WTC11 (cell line): ENCODE results near the gene GJE1. TPM values are rescaled to one million over a fixed set of nuclear protein-coding genes. Genes with fewer than 3 reads are reported as not detected.

Experiments used
- ATAC-seq: fragments of 200-7000 bp; cut with Tn5 transposase; 2 replicates; pipeline ENCODE4 v1.10.0; 2021; ENCODE audit warnings: mild to moderate bottlenecking, moderate library complexity
- CTCF ChIA-PET: fragments of 300-600 bp; sonication (Branson Sonifier 250); formaldehyde crosslinking; loops from one replicate; lab custom pipeline; 2021; ENCODE audit warnings: antibody characterized with exemption; lab: Charles Lee
- POLR2A ChIA-PET: fragments of 350-600 bp; sonication (Branson Sonifier 250); formaldehyde crosslinking; loops from one replicate; lab custom pipeline; 2021; ENCODE audit warnings: antibody characterized with exemption; lab: Charles Lee
- DNase-seq: peaks from one replicate; pipeline ENCODE4 v3.0.0; 2021; ENCODE audit warnings: low spot score
- H3K27ac Mint-ChIP-seq: 2 replicates; pipeline ENCODE4 v1.8.0; 2021; ENCODE audit warnings: mixed read lengths
- H3K27me3 Mint-ChIP-seq: 2 replicates; pipeline ENCODE4 v1.8.0; 2021; ENCODE audit warnings: low read depth, mild to moderate bottlenecking, moderate library complexity, mixed read lengths
- H3K36me3 Mint-ChIP-seq: 2 replicates; pipeline ENCODE4 v1.8.0; 2021; ENCODE audit warnings: mixed read lengths
- H3K4me1 Mint-ChIP-seq: 2 replicates; pipeline ENCODE4 v1.8.0; 2022; ENCODE audit warnings: mixed read lengths
- H3K4me3 Mint-ChIP-seq: 2 replicates; pipeline ENCODE4 v1.8.0; 2021; ENCODE audit warnings: mild to moderate bottlenecking, moderate library complexity, mixed read lengths
- H3K9me3 Mint-ChIP-seq: 2 replicates; pipeline ENCODE4 v1.8.0; 2021; ENCODE audit warnings: mixed read lengths
- AFF4 ChIP-seq: sonication (generic); formaldehyde crosslinking; IDR thresholded peaks from 2 replicates; pipeline ENCODE4 v1.8.1; 2023; ENCODE audit warnings: mild to moderate bottlenecking, missing genetic modification reagents, borderline replicate concordance
- ATF2 ChIP-seq: sonication (generic); formaldehyde crosslinking; IDR thresholded peaks from 2 replicates; pipeline ENCODE4 v1.8.1; 2022; ENCODE audit warnings: low read depth, missing genetic modification reagents, borderline replicate concordance
- ATF6 ChIP-seq: sonication (generic); formaldehyde crosslinking; IDR thresholded peaks from 2 replicates; pipeline ENCODE4 v1.8.1; 2023; ENCODE audit warnings: mild to moderate bottlenecking, missing genetic modification reagents
- CREM ChIP-seq: sonication (generic); formaldehyde crosslinking; IDR thresholded peaks from 2 replicates; pipeline ENCODE4 v1.8.1; 2022; ENCODE audit warnings: mild to moderate bottlenecking, missing genetic modification reagents, moderate library complexity
- CTCF ChIP-seq: fragments of 200-600 bp; IDR thresholded peaks from 2 replicates; pipeline ENCODE4 v1.8.0; 2022; ENCODE audit warnings: antibody characterized with exemption
- ESRRA ChIP-seq: sonication (generic); formaldehyde crosslinking; IDR thresholded peaks from 2 replicates; pipeline ENCODE4 v1.8.1; 2022; ENCODE audit warnings: mild to moderate bottlenecking, missing genetic modification reagents, borderline replicate concordance
- FOXJ3 ChIP-seq: sonication (generic); formaldehyde crosslinking; IDR thresholded peaks from 2 replicates; pipeline ENCODE4 v1.9.0; 2021; ENCODE audit warnings: missing genetic modification reagents, mild to moderate bottlenecking, borderline replicate concordance
- GTF2I ChIP-seq: fragments of 250-450 bp; sonication (Bioruptor Pico); conservative IDR thresholded peaks from 2 replicates; pipeline ENCODE4 v1.4.0; 2021; ENCODE audit warnings: mild to moderate bottlenecking
- HMGA2 ChIP-seq: fragments of 250-450 bp; sonication (Bioruptor Pico); IDR thresholded peaks from 2 replicates; pipeline ENCODE4 v1.4.0; 2021; ENCODE audit warnings: mild to moderate bottlenecking, moderate library complexity
- IRF1 ChIP-seq: sonication (generic); formaldehyde crosslinking; IDR thresholded peaks from 2 replicates; pipeline ENCODE4 v1.8.0; 2023; ENCODE audit warnings: missing genetic modification reagents
- JAZF1 ChIP-seq: fragments of 250-450 bp; sonication (Bioruptor Pico); IDR thresholded peaks from 2 replicates; pipeline ENCODE4 v1.9.0; 2021; ENCODE audit warnings: moderate library complexity, mild to moderate bottlenecking, inconsistent platforms
- NFYB ChIP-seq: sonication (generic); formaldehyde crosslinking; conservative IDR thresholded peaks from 2 replicates; pipeline ENCODE4 v1.8.0; 2022; ENCODE audit warnings: low read depth, missing genetic modification reagents
- NR2C2 ChIP-seq: sonication (generic); formaldehyde crosslinking; IDR thresholded peaks from 2 replicates; pipeline ENCODE4 v1.8.0; 2022; ENCODE audit warnings: mild to moderate bottlenecking, missing genetic modification reagents
- PRDM15 ChIP-seq: sonication (generic); formaldehyde crosslinking; IDR thresholded peaks from 2 replicates; pipeline ENCODE4 v1.8.0; 2022; ENCODE audit warnings: missing genetic modification reagents
- USF1 ChIP-seq: sonication (generic); formaldehyde crosslinking; IDR thresholded peaks from 2 replicates; pipeline ENCODE4 v1.8.0; 2022; ENCODE audit warnings: mild to moderate bottlenecking, missing genetic modification reagents
- ZMAT4 ChIP-seq: fragments of 250-450 bp; sonication (Bioruptor Pico); IDR thresholded peaks from 2 replicates; pipeline ENCODE4 v1.9.0; 2021; ENCODE audit warnings: mild to moderate bottlenecking
- ZNF138 ChIP-seq: sonication (generic); formaldehyde crosslinking; conservative IDR thresholded peaks from 2 replicates; pipeline ENCODE4 v1.8.1; 2022; ENCODE audit warnings: mild to moderate bottlenecking, moderate library complexity, missing genetic modification reagents
- ZNF671 ChIP-seq: fragments of 250-450 bp; sonication (Bioruptor Pico); IDR thresholded peaks from 2 replicates; pipeline ENCODE4 v1.8.0; 2021; ENCODE audit warnings: mild to moderate bottlenecking
- total RNA-seq: library from RNA; stranded (reverse); gene quantifications from 3 replicates; pipeline ENCODE4 v1.2.3, GENCODE V29; 2021

GJE1 gene
- total RNA-seq, 1 experiment from 2014 or later, result not detected

- TF ChIP-seq ZMAT4 (CRISPR knock-in tag) (no peak), FOXJ3 (CRISPR knock-in tag) (no peak)
These were observed 49.3 kb downstream of the GJE1 start (continued) for GRCh38 chr6:142182004-142182403.

- TF ChIP-seq NFYB (CRISPR knock-in tag) (no peak), CTCF (no peak), GTF2I (CRISPR knock-in tag) (no peak), USF1 (CRISPR knock-in tag) (no peak), HMGA2 (CRISPR knock-in tag) (no peak)
- Mint-ChIP-seq H3K27ac (no peak overlapping the region), H3K9me3 (no peaks in the 10 kb centered on the region), H3K36me3 (no peaks in the 10 kb centered on the region), H3K27me3 (no peaks in the 10 kb centered on the region), H3K4me3 (no peak overlapping the region), H3K4me1 (0 out of 2 replicates have a peak, but pooled peaks cover 7% of the 10 kb centered on the region)
- ChIA-PET CTCF (interaction anchor here (1.3 kb wide), 1 partner anchor 24 kb away, joined by 5 read pairs; no protein-coding TSS in a partner anchor), POLR2A (no interaction called here)
- ATAC-seq, result no peak
- DNase-seq, result no peak
These were observed 50.6 kb downstream of the GJE1 start for GRCh38 chr6:142183351-142183750.

GRCh38 chr6:142184307-142184706 lies 51.6 kb downstream of the GJE1 start:
- Mint-ChIP-seq H3K36me3 (no peaks in the 10 kb centered on the region), H3K4me1 (0 out of 2 replicates have a peak, but pooled peaks cover 7% of the 10 kb centered on the region), H3K27me3 (no peaks in the 10 kb centered on the region), H3K27ac (no peak overlapping the region), H3K9me3 (no peaks in the 10 kb centered on the region), H3K4me3 (no peak overlapping the region)
- POLR2A ChIA-PET, result no interaction called here
- TF ChIP-seq IRF1 (CRISPR knock-in tag) (no peak), ATF6 (CRISPR knock-in tag) (no peak), PRDM15 (CRISPR knock-in tag) (no peak), CREM (no peak), NR2C2 (CRISPR knock-in tag) (no peak), ZNF138 (CRISPR knock-in tag) (no peak), ZNF671 (no peak), JAZF1 (CRISPR knock-in tag) (no peak), ESRRA (CRISPR knock-in tag) (no peak), AFF4 (CRISPR knock-in tag) (no peak), ATF2 (CRISPR knock-in tag) (no peak)
- DNase-seq (no peak), ATAC-seq (no peak)
- CTCF ChIA-PET, result no interaction called here
